Measurements from ENCODE around the gene SYNGAP1. TPM values are rescaled to one million over a fixed set of nuclear protein-coding genes. Genes with fewer than 3 reads are reported as not detected.
A peak's percentile ranks its signal among the peaks of the same experiment; 100 is the strongest.

SYNGAP1 gene
- total and polyA plus RNA-seq, 2 of the 4 experiments (the other 2 are of a cell fraction) = 1.4 to 17.0 TPM

DNA sequence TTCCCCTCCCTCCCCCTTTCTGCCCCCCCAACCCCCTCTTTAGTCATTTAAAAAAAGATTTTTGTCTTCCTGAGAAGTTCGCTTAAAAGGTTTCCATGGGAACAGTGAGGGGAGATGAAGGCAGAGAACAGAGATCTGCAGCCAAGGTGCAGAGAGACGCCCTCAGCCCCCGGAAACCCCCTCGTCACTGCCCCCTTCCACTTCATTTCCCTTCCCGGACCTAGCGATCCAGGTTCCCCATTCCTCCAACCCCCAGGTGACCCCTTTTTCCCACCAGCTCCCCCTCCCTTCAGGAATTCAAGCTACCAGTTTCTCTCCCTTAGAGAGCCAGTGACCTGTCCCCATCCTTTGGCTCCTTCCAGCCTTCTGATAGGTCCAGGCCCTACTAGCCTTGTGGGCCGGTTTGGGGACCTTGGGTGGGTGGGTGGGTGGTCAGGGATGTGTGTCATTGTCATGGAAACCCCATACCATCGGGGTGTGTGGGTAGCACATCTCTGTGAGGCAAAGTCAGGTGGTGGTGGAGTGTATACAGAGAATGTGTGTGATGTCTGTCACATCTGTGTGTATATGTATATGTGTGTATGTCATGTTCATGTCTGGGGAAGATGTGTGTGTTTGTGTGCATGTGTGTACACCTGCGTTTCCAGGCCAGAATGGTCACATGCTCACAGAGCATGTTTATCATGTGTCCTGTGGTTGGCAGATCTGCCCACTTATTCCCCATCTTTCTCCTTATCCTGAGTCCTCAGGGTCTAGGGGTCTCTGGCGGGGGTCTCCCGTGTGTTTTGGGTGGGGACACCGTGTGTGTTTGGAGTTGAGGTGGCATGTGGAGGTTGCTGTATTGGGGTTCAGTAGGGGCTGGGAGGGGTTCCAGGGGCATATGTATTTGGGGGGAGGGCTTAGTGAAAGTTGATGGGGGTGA lies 7.0 kb downstream of the SYNGAP1 start:
- Histone ChIP-seq H3K9me1 (ENCODE audit: insufficient read depth, low read length) (peaks cover 36% of the 10 kb centered on the region), H4K20me1 (ENCODE audit: insufficient read depth, low read length) (peaks cover 35% of the 10 kb centered on the region), H3K36me3 (ENCODE audit: control insufficient read depth, insufficient read depth, low read length) (peaks cover 17% of the 10 kb centered on the region), H4K91ac (ENCODE audit: insufficient read depth, low read depth, low read length) (no peak overlapping the region), H3K9ac (ENCODE audit: low read depth, low read length) (peak overlapping the region; percentile 72), H2AFZ (replicated peaks; ENCODE audit: low read length, poor library complexity) (peak overlapping the region; percentile 69), H3K4ac (ENCODE audit: low read depth, low read length) (peak overlapping the region; percentile 36; the same call in 1 of the 2 replicates), H3K79me1 (ENCODE audit: low read depth in 1 of 2, low read length in 2 of 2) (peaks cover 33 to 92% of the 10 kb centered on the region in 2 experiments), H3K9me3 (ENCODE audit: control insufficient read depth, insufficient read depth, low read length) (no peaks in the 10 kb centered on the region), H3K27ac (ENCODE audit: insufficient read depth, low read length) (peak overlapping the region; percentile 68; the same call in 1 of the 2 replicates), H3K23ac (ENCODE audit: low read depth, low read length) (peak overlapping the region; percentile 79), H2BK20ac (ENCODE audit: low read depth, low read length) (no peak overlapping the region), H3K4me1 (ENCODE audit: control insufficient read depth, insufficient read depth, low read length) (peaks cover 38% of the 10 kb centered on the region), H4K5ac (ENCODE audit: low read depth, low read length) (0 out of 2 replicates have a peak overlapping the region, but pooled peaks have one; percentile 9), H3K14ac (replicated peaks; ENCODE audit: low read depth, low read length) (peak overlapping the region; percentile 22), H2BK5ac (ENCODE audit: low read depth, low read length, poor library complexity, severe bottlenecking) (no peak overlapping the region), H2BK120ac (ENCODE audit: low read depth, low read length) (no peak overlapping the region), H3K4me3 (ENCODE audit: insufficient read depth, low read depth, low read length) (peak overlapping the region; percentile 94), H2AK5ac (ENCODE audit: low read depth, low read length) (peak overlapping the region; percentile 96; the same call in 1 of the 2 replicates), H4K8ac (ENCODE audit: low read depth in 2 of 2, low read length in 2 of 2) (peak overlapping the region in 1 of 2 experiments; percentile 91; a peak in 1 of 4 replicates), H3K56ac (ENCODE audit: extremely low read depth, insufficient read depth, low read length) (no peak overlapping the region), H2BK15ac (ENCODE audit: low read depth, low read length) (no peak overlapping the region; the same call in 2 of the 3 replicates), H3K18ac (ENCODE audit: low read depth, low read length) (no peak overlapping the region), H3K27me3 (ENCODE audit: control insufficient read depth, insufficient read depth, low read length) (no peaks in the 10 kb centered on the region), H2AK9ac (replicated peaks; ENCODE audit: low read depth, low read length, poor library complexity) (peak overlapping the region; percentile 80), H3K4me2 (ENCODE audit: low read depth, low read length) (peak overlapping the region; percentile 88)
- ChIA-PET POLR2A (ENCODE audit: unreplicated experiment) (interaction anchor here (0.5 to 0.6 kb wide), 3 partner anchors 17 to 1311 kb away, joined by 3 to 19 read pairs (median 9); no protein-coding TSS in a partner anchor), CTCF (interaction anchor here (1.0 to 1.4 kb wide), 2 partner anchors 23 to 31 kb away, joined by 3 read pairs; no protein-coding TSS in a partner anchor)
- in situ Hi-C loops (cut with MboI; ENCODE audit: low sequenced_read_pairs) = no loop called here
- no TSS peak for BruUV-seq (replicated peaks)
- intact Hi-C loops (cut with micrococcal nuclease) = no loop called here
- DNase-seq (no peak), ATAC-seq (ENCODE audit: low read depth) (no peak)
- TF ChIP-seq NFE2L2 (IDR thresholded peaks at IDR 0.05; ENCODE audit: low read depth, low read length) (no peak), SMC3 (IDR thresholded peaks at IDR 0.05; ENCODE audit: low read depth, low read length) (no peak)
- TF ChIP-seq, protein P1, sequence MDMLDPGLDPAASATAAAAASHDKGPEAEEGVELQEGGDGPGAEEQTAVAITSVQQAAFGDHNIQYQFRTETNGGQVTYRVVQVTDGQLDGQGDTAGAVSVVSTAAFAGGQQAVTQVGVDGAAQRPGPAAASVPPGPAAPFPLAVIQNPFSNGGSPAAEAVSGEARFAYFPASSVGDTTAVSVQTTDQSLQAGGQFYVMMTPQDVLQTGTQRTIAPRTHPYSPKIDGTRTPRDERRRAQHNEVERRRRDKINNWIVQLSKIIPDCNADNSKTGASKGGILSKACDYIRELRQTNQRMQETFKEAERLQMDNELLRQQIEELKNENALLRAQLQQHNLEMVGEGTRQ (IDR thresholded peaks at IDR 0.05; ENCODE audit: low read depth, low read length) = peak; percentile 49; the same call in 1 of the 2 replicates
- WGBS, 2 experiments (ENCODE audit: extremely low coverage in 2 of 2, insufficient read length in 1 of 2) = 33% methylated on average over 3 of the region's 12 CpGs; no CpG with 5 or more reads in 1 of the 2 experiments
- dilution Hi-C loops (cut with HindIII; ENCODE audit: low sequenced_read_pairs, unreplicated experiment) = no loop called here
